HG03025 (cell line): ENCODE results near the gene RABIF.
A peak's percentile ranks its signal among the peaks of the same experiment; 100 is the strongest.
"Not testable (repeated sequence)": the region's sequence is repeated elsewhere in the genome, so short reads cannot be mapped to it uniquely, and the experiment has no call there.

ENCODE experiments used
- ATAC-seq: cut with Tn5 transposase; IDR thresholded peaks from one replicate; pipeline ENCODE4 v1.9.1; 2021; ENCODE audit warnings: mild to moderate bottlenecking, moderate library complexity; ENCODE audit not compliant: unreplicated experiment, low FRiP score

Gene RABIF

DNA sequence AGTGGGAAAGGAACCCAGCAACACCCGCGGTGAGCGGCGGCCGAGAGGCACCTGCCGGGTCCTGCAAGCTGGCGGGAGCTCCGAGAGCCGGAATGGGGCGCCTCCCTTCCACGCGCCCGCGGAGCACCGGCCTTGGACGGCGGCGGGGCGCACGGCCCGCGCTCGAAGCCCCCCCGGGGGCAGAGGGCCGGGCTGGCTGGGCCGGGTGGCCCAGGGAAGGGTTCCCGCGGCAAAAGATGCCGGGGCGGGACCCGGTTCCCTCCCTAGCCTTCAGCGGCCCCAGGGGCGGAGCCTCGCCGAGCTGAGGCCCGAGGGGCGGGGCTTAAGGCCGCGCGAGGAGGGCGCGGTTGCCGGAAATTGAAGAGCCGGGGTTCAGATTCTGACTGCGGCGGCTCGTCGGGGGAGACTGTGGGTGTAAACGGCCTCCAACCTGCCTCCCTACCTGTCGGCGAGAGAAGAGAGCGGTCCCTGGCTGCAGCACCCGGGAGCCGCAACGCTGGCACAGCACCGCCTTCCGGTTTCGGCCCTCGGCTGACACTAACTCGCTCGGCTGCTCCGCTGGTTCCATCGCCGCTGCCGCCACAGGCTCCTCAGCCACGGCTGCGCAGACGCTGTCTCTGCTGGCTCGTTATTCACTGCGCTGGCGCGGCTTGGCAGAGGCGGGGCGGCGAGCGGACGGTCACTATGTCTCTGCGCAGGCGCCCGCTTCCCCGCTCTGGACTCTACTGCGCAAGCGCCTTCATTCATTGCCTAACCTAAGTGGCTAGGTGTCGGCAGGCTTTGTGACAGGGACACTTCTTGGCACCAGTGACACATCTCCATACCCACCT, at the start of gene RABIF:
TSS of gene RABIF (minus strand) at position 619 of the 830 bp plus-strand sequence. CDS start at position 568, 51 bp downstream.
- peak; percentile 86 for ATAC-seq

DNA sequence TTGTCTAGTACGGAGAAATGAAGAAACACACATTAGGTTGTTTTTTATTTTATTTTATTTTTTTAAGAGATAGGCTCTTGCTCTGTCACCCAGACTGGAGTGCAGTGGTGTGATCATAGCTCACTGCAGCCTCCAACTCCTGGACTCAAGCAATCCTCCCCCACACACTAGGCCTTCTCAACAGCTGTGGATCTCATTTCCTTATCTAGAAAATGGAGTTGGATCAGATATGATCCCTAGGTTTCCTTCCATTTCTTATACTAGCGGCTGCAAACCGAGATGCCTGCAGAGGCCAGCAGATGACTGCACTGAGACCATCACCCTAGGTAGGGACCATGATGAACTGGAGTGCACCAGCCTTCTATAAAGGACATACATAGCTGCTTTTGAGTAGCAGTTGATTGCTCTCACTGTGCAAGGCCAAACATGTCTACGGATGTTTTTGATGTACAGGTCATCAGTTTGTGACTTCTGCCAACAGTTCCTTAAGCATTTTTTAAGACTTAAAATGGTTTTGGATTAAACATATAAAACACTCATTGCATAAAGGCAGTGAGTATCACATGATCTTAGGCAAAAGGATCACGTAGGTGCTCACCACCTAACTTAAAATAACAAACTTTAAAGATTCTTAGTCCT, 49.5 kb upstream of the RABIF start:
- ATAC-seq, result no peak

DNA sequence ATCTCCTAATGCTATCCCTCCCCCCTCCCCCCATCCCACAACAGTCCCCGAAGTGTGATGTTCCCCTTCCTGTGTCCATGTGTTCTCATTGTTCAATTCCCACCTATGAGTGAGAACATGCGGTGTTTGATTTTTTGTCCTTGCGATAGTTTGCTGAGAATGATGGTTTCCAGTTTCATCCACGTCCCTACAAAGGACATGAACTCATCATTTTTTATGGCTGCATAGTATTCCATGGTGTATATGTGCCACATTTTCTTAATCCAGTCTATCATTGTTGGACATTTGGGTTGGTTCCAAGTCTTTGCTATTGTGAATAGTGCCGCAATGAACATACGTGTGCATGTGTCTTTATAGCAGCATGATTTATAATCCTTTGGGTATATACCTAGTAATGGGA, 47.5 kb upstream of the RABIF start:
- not testable (repeated sequence) for ATAC-seq

DNA sequence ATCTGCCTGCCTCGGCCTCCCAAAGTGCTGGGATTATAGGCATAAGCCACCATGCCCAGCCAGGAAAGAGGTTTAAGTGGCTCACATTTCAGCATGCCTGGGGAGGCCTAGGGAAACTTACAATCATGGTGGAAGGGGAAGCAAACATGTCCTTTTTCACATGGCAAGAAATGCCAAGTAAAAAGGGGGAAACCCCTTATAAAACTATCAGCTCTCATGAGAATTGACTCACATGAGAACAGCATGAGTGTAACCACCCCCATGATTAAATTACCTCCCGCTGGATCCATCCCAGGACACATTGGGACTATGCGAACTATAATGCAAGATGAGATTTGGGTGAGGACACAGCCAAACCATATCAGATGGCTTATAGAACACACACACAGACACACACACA, 46.9 kb upstream of the RABIF start:
- no peak for ATAC-seq

DNA sequence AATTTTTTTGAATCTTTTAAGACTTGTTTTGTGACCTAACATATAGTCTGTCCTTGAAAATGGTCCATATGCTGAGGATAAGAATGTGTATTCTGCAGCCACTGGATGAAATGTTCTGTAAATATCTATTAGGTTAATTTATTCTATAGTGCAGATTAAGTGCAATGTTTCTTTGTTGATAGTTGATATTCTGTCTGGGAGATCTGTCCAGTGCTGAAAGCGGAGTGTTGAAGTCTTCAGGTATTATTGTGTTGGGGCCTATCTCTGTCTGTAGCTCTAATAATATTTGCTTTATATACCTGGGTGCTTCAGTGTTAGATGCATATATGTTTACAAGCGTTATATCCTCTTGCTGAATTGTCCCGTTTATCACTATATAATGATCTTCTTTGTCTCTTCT, 45.8 kb upstream of the RABIF start:
- no peak for ATAC-seq

DNA sequence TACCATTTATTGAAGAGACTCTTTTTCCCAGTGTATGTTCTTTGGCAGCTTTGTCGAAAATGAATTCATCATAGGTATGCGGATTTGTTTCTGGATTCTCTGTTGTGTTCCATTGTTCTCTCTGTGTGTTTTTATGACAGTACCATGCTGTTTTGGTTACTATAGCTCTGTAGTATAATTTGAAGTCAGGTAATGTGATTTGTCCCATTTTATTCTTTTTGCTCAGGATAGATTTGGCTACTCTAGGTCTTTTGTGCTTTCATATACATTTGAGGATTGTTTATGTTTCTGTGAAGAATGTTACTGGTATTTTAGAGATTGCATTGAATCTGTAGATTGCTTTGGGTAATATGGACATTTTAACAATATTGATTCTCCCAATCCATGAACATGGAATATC, 43.5 kb upstream of the RABIF start:
- ATAC-seq, result no peak

DNA sequence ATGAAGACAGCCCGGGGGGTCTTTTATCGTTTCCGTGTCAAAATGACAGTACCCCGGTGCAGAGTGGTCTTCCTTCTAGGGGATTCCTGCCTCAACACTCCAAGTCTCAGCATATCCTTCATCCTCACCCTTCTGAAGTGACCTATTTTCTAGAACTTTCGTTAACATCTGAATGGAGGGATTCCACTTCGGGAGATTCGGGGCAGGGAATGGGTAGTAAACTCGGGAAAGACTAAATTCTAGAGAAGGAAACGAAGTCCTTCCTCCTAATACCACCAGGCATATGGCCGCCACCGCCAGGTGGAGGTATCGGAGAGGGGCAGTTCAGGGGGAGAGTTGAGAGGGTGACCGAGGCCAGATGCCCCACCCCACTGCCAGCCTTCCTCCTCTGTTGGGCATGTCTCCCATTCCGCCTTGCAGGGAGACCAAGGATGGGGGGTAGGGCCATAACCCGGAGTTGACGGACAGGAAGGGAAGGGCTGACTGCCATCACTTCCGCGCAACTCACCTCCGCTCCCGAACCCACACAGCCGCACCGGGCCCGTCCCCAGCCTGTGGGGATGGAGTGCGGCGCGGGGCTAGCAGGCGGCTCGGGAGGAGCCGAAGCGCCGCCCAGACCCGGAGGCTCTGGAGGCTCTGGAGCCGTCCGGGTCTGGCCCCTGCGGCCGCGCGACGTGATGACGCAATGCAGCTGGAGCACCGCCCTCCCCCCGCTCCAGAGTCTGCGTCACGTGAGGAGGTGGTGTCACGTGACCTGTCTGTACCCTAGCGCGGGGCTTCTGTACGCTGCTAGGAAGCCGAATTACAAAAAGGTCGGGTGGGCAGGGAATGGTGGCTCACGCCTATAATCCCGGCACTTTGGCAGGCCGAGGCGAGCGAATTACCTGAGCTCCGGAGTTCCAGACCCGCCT, 37.9 kb upstream of the RABIF start, which contains the start of gene KLHL12:
TSS of gene KLHL12 (minus strand) at position 654 of the 911 bp plus-strand sequence. CDS start 2,072 bp downstream, outside the sequence.
- ATAC-seq, result peak; percentile 83

DNA sequence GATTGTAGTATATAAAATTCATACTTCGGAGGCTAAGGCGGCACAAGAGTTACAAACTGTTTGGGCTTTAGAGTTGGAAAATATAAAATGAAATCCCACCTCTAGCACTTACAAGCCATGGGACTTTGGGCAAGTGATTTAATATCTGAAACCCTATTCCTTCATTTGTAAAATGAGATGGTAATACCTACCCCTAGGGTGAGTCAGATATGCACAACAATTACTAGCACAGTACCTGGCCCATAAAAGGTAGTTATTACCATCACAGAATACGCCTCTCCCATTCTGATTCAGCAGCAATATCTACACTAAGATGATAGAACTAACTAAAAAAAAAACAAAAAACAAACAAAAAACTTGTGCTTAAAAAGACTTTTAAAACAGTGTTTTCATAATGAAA, 34.6 kb upstream of the RABIF start:
- no peak for ATAC-seq

DNA sequence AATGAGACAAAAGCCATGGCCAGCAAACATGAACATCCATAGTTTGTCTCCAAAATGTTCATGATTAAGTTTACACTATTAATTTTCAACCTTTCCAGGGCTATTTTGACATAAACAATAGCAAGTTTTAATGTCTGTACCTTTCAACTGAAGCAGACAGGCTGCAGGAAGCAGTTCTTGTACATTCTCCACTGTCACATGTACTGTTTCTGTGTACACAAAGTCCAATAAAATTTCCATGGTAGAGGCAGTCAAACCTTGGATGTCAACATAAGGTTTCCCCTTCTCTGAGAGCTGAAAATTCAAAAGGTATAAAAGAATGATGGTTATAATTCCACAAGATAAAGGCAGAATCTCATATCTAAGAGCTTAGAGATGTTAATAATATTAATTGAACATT, 30.7 kb upstream of the RABIF start:
- ATAC-seq, result no peak

DNA sequence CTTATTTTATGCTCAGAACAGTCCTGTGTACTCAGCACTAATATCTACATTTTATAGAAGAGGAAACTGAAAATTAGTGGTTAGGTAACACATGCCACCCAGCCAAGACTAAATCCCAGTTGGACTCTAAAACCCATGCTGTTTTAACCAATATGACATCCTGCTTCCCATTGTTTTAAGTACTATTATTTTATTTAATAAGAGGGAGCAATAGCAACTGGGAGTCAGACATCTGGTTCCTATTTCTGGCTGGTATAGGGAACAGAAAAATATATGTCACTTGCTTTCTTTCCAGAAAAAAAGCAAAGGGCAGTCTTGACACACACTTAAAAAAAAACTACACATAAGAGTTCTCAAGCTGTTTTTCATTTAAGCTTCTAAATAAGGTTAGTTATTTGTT, 26.2 kb upstream of the RABIF start:
- ATAC-seq, result no peak

DNA sequence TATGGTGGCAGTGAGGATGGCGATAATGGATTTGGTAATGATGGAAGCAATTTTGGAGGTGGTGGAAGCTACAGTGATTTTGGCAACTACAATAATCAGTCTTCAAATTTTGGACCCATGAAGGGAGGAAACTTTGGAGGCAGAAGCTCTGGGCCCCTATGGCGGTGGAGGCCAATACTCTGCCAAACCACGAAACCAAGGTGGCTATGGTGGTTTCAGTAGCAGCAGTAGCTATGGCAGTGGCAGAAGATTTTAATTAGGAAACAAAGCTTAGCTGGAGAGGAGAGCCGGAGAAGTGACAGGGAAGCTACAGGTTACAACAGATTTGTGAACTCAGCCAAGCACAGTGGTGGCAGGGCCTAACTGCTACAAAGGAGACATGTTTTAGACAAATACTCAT, 23.5 kb upstream of the RABIF start:
- ATAC-seq, result not testable (repeated sequence)

DNA sequence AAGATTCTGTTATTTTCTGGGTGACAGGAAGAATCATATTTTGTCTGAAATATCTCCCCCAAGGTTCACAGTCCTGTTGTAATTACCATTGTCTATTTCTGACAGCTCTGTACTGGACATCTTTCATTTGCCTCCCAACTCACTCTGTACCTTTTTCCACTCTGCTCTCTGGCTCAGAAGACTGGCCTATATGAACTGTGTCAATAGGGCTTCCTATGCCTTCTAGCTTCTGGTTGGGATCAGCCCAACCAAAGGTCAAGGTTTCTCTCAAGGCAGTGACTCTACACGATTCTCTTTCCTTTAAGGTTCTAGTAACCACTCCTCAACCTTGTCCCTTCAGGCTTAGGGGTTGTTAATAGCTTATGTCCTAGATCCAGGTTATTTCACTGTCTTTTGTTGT, 20.5 kb upstream of the RABIF start:
- ATAC-seq, result no peak

DNA sequence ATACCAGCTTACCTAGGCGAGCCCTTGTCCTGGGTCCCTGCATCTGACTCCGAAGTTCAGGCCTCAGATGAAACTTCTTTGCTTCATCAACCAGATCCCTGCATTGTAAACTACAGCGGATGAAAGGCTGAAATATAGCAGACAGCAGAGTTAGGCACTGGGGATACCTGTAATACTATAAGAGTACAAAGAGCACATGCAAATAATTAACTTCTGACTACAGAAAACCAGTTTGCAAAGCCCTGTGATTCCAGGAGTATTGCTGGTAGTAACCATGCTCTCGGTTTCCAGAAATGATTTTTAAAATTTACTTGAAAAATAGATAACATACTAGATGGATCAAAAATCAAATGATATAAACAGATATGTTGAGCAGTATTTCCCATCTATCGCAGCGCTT, 20.0 kb upstream of the RABIF start:
- ATAC-seq, result no peak

DNA sequence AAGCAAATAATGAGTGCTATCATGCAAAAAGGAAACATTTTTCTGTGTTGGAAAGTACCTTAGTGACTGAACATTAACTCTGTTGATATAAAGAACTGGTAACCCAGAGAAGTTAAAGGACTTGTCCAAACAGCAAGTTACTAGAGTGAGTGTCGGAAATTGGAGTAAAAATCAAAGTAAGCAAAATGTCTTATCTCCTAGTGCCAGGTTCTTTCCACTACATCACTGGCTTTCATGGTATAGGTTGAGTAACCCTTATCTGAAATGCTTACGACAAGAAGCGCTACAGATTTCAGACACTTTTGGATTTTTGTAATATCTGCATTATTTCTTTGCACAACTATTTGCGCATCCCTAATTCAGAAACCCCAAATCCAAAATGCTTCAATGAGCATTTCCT, 16.4 kb upstream of the RABIF start:
- no peak for ATAC-seq

DNA sequence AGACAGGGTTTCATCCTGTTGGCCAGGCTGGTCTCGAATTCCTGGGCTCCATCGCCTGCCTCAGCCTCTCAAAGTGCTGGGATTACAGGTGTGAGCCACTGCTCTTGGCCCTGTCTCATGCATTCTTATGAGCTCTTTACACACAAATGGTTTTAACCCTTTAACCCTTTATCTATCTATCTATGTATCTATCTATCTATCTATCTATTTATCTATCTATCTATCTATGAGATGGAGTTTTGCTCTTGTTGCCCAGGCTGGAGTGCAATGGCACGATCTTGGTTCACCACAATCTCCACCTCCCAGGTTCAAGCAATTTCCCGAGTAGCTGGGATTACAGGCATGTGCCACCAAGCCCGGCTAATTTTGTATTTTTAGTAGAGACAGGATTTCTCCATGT, 14.9 kb upstream of the RABIF start:
- not testable (repeated sequence) for ATAC-seq

DNA sequence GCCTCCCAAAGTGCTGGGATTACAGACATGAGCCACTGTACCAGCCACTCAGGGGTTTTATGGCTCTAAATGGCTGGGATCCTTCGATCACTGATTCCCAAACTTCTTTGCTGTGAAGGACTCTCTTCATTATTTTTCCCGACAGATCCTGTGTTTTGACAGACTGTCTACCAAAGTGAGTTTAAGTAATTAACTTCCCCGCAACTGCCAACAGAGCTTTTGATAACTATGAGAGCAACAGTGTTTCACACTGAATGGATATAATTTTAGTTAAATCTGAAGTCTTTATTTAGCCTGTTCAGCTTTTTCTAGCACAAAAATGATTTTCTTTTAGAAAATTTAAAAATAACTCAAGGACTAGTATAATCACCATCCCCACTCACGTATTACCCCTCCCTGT, 12.6 kb upstream of the RABIF start:
- no peak for ATAC-seq

DNA sequence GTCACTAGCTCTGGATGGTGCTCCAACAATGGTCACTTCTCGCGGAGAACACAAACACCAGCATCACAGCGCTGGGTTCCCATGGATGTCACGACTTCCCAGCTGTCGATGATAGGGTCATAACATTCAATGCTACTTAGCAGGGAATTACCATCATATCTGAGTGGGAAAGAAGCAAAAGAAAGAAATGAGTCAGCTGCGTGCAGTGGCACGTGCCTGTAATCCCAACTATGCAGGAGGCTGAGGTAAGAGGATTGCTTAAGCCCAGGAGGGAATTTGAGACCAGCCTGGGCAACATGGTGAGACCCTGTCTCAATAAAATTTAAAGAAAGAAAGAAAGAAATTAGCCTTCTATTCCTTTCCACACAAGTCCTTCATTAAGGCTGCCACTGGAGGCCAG, 3.6 kb upstream of the RABIF start:
- ATAC-seq, result no peak

DNA sequence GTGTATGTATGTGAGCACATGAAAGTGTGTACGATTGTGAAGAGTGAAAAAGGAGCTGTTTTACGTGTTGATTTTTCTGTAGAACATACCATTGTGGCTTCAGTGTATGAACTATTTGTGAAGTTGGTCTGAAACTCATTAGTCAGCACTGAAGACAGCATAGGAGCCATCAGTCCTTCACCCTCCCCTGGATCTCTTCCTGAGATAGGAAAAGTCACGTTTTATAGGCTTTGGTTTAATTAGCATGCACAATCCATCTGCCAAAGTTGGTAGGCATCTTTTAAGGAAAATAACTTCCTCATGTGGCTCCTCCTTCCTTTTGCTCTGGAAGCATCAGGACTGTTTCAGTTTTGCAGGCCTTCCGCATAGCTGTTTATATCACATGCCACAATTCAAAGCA, 1.4 kb upstream of the RABIF start:
- ATAC-seq, result no peak

DNA sequence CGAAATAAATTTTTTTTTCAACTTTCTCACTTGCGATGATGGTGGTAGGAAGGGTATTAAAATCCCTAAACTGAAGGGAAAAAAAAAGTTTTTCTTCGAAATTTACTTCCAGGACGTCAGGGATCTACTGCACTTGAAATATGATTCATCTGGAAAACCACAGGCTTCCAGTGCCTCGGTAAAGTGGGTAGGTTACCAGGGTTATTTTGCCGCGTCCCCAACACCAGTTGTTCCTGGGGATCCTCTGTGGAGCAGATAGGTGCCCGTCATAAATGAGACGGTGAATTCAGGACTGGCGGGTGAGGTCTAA, 773 bp downstream of the RABIF start:
- no peak for ATAC-seq

DNA sequence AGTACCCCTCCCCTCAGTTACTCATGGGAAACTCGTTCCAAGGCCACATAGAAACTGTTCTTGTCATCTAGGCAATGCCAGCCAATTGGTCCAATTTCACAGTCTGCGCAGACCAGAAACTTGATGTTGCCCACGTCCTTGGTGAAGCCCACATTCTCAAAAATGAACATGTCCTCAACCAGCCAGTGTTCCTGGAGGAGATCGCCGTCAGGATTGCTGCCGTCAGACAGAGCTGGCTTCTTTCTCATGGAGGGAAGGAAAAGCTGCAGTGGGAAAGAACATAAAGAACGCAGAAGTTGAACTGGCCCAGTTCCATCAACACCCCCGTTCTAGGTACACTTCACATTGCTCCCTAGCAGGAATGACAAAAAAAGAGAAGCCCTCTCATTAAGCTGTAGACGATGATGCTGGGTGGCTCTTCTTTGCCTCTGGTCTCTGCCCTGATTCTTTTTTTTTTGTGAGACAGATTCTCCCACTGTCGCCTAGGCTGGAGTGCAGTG, 7.9 kb downstream of the RABIF start:
- no peak for ATAC-seq

DNA sequence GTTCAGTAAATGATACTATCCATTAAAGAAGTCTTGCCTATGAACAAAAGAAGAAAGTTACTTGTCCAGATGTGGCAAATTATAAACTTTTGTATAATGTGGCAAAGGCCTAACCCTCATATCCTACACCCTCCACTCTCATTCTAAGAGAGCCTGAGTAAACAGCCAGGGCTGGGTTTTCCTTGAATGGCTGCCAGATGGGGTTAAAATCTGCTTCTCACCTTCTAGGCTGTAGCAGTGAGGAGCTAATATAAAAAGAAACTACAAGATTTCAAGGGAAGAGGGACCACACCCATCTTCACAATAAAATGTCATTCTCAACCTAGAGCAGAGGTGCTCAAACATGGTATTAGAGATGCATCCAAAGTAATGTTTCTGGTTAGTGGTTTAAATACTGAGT, 8.9 kb downstream of the RABIF start:
- ATAC-seq, result no peak
